ENCODE measurements around the gene NLGN1.

- TF ChIP-seq REST (IDR thresholded peaks at IDR 0.05; ENCODE audit: insufficient read depth in 1 of 2, low read depth in 2 of 2, low read length in 2 of 2) (no peak), TAF1 (IDR thresholded peaks at IDR 0.05; ENCODE audit: borderline replicate concordance, insufficient read depth, low read length) (no peak), POLR2AphosphoS5 (IDR thresholded peaks at IDR 0.05; ENCODE audit: low read depth, low read length) (no peak), SIN3A (IDR thresholded peaks at IDR 0.05; ENCODE audit: borderline replicate concordance, insufficient read depth, low read length) (no peak), FOXP2 (optimal IDR thresholded peaks at IDR 0.05; ENCODE audit: borderline replicate concordance, extremely low read depth, extremely low read length, insufficient read depth) (no peak)
Measured at GRCh38 chr3:173747427-173747826, 349.9 kb downstream of the NLGN1 start.
